B cell (primary cell): ENCODE results near the gene PRR7. TPM values are rescaled to one million over a fixed set of nuclear protein-coding genes. Genes with fewer than 3 reads are reported as not detected.
"Not testable (repeated sequence)": the region's sequence is repeated elsewhere in the genome, so short reads cannot be mapped to it uniquely, and the experiment has no call there.

Source experiments
- ATAC-seq: fragments of 200-7000 bp; cut with Tn5 transposase; one replicate; pipeline ENCODE4 v1.10.0; 2021; ENCODE audit warnings: low read depth, mild to moderate bottlenecking, moderate number of reproducible peaks, moderate library complexity
- CTCF ChIA-PET: fragments of 350-600 bp; sonication (Branson Sonifier 250); formaldehyde crosslinking; loops from one replicate; lab custom pipeline; 2021; ENCODE audit warnings: antibody characterized with exemption, inconsistent platforms; lab: Charles Lee
- POLR2A ChIA-PET: fragments of 350-600 bp; sonication (Branson Sonifier 250); formaldehyde crosslinking; loops from one replicate; lab custom pipeline; 2021; ENCODE audit warnings: antibody characterized with exemption; lab: Charles Lee
- DNase-seq: peaks from one replicate; pipeline ENCODE4 v3.0.0; 2013
- H2AFZ ChIP-seq: 2 replicates; pipeline ENCODE4 v1.6.1; 2012; ENCODE audit warnings: mild to moderate bottlenecking, low read depth, low read length; ENCODE audit not compliant: insufficient read depth, poor library complexity, severe bottlenecking
- H3K27ac ChIP-seq, 2 donors: 1 replicate in 1 of 2; 2 replicates in 1 of 2; pipeline ENCODE4 v1.5.1; 2012 to 2013; ENCODE audit warnings: low read length in 2 of 2, mild to moderate bottlenecking in 2 of 2, moderate library complexity in 1 of 2
- H3K27me3 ChIP-seq, 4 experiments: fragments of 200-600 bp in 1 of 4; sonication (generic) in 1 of 4; replicated peaks in 1 of 4; 1 replicate in 2 of 4; 2 replicates in 2 of 4; pipeline versions ENCODE4 v1.6.1 to v1.7.0; 2013 to 2016; ENCODE audit warnings: low read length in 3 of 4, mild to moderate bottlenecking in 2 of 4, mixed read lengths in 1 of 4, moderate library complexity in 1 of 4; ENCODE audit not compliant: insufficient read depth in 4 of 4, control insufficient read depth in 3 of 4; ENCODE audit errors: control extremely low read depth in 1 of 4
- H3K36me3 ChIP-seq, 2 experiments: replicated peaks in 1 of 2; 1 replicate in 1 of 2; 2 replicates in 1 of 2; pipeline versions ENCODE4 v1.6.1 to v1.7.1; 2013; ENCODE audit warnings: low read length in 1 of 2; ENCODE audit not compliant: insufficient read depth in 2 of 2, control insufficient read depth in 1 of 2; ENCODE audit errors: control extremely low read depth in 1 of 2, extremely low read depth in 1 of 2
- H3K4me1 ChIP-seq, 2 donors: fragments of 200-600 bp in 1 of 2; sonication (generic) in 1 of 2; 1 replicate in 1 of 2; 2 replicates in 1 of 2; pipeline versions ENCODE4 v1.5.1 to v1.6.1; 2013 to 2017; ENCODE audit warnings: low read length in 2 of 2; ENCODE audit not compliant: control insufficient read depth in 2 of 2, insufficient read depth in 2 of 2
- H3K4me2 ChIP-seq: replicated peaks from 2 replicates; pipeline ENCODE3; 2012; ENCODE audit warnings: mild to moderate bottlenecking, low read depth, low read length; ENCODE audit not compliant: poor library complexity, severe bottlenecking
- H3K4me3 ChIP-seq, 5 experiments: fragments of 200-600 bp in 1 of 5; sonication (generic) in 1 of 5; 1 replicate in 3 of 5; 2 replicates in 2 of 5; pipeline versions ENCODE4 v1.5.1 to v1.7.0; 2011 to 2016; ENCODE audit warnings: low read length in 4 of 5, mild to moderate bottlenecking in 4 of 5, low read depth in 2 of 5, control low read depth in 1 of 5, moderate library complexity in 1 of 5; ENCODE audit not compliant: insufficient read depth in 1 of 5; ENCODE audit errors: control extremely low read depth in 1 of 5, extremely low read depth in 1 of 5
- H3K79me2 ChIP-seq: fragments of 200-600 bp; sonication (generic); one replicate; pipeline ENCODE4 v1.6.0; 2016; ENCODE audit warnings: low read length; ENCODE audit not compliant: control insufficient read depth, insufficient read depth
- H3K9ac ChIP-seq: fragments of 200-600 bp; sonication (generic); 2 replicates; pipeline ENCODE4 v1.6.1; 2017; ENCODE audit warnings: mild to moderate bottlenecking, low read length, moderate library complexity
- H3K9me3 ChIP-seq, 3 donors: one replicate each; pipeline versions ENCODE4 v1.6.1 to v1.7.1; 2013; ENCODE audit warnings: low read length in 2 of 3; ENCODE audit not compliant: control insufficient read depth in 2 of 3, insufficient read depth in 1 of 3; ENCODE audit errors: control extremely low read depth in 1 of 3
- H4K20me1 ChIP-seq: 2 replicates; pipeline ENCODE4 v1.6.0; 2012; ENCODE audit warnings: mild to moderate bottlenecking, low read length; ENCODE audit not compliant: insufficient read depth, control insufficient read depth, poor library complexity, severe bottlenecking
- H3K27ac Mint-ChIP-seq: one replicate; pipeline ENCODE4 v1.8.0; 2021; ENCODE audit warnings: mixed read lengths
- H3K27me3 Mint-ChIP-seq: one replicate; pipeline ENCODE4 v1.8.0; 2021; ENCODE audit warnings: mixed read lengths
- H3K4me1 Mint-ChIP-seq: one replicate; pipeline ENCODE4 v1.8.0; 2021; ENCODE audit warnings: mixed read lengths
- H3K4me3 Mint-ChIP-seq: one replicate; pipeline ENCODE4 v1.8.0; 2021; ENCODE audit warnings: mixed read lengths
- H3K9me3 Mint-ChIP-seq: one replicate; pipeline ENCODE4 v1.8.0; 2022; ENCODE audit warnings: mixed read lengths; ENCODE audit not compliant: insufficient read depth
- CTCF ChIP-seq: fragments of 200-600 bp; IDR thresholded peaks from one replicate; pipeline ENCODE4 v1.8.0; 2022; ENCODE audit warnings: antibody characterized with exemption, mild to moderate bottlenecking
- EZH2 ChIP-seq: IDR thresholded peaks from 2 replicates; pipeline ENCODE4 v1.6.1; 2012; ENCODE audit warnings: borderline replicate concordance, low read depth, mild to moderate bottlenecking, moderate library complexity, low read length; ENCODE audit not compliant: insufficient read depth, poor library complexity, severe bottlenecking
- WGBS: methylation state at CpG from one replicate; pipeline ENCODE4 v1.1.5; 2013; ENCODE audit warnings: missing lambda C conversion rate; ENCODE audit not compliant: insufficient coverage; 5-methylcytosine and 5-hydroxymethylcytosine counted together
- intact Hi-C: fragments of 100-400 bp; cut with micrococcal nuclease; formaldehyde crosslinking; loops from one replicate; pipeline ENCODE4 v1.10.0; 2022
- polyA plus RNA-seq: library from polyadenylated mRNA; depleted of rRNA; stranded (reverse); fragments of >200 nt; gene quantifications from 2 replicates; pipeline ENCODE4 v1.2.3, GENCODE V29; 2012
- total RNA-seq, 2 donors: library from RNA; stranded (reverse); fragments of 120-200 nt in 1 of 2; gene quantifications; 1 replicate in 1 of 2; 2 replicates in 1 of 2; pipeline versions ENCODE4 v1.2.3 to v1.2.4, GENCODE V29; 2013 to 2022

The PRR7 gene
- total and polyA plus RNA-seq, 2 donors (not counting 1 experiment from before 2014, with no cell fraction given) = 4.8 to 84.4 TPM

- H3K9me3 ChIP-seq = no peaks in the 10 kb centered on the region
- no peaks in the 10 kb centered on the region for H3K4me1 ChIP-seq
- Mint-ChIP-seq H3K4me3 (no peak overlapping the region), H3K4me1 (no peaks in the 10 kb centered on the region), H3K27ac (no peak overlapping the region), H3K9me3 (no peaks in the 10 kb centered on the region), H3K27me3 (no peaks in the 10 kb centered on the region)
- POLR2A ChIA-PET = no interaction called here
- no peak overlapping the region for H3K4me2 ChIP-seq
- H3K36me3 ChIP-seq = no peaks in the 10 kb centered on the region
- TF ChIP-seq EZH2 (no peak), CTCF (no peak)
- H4K20me1 ChIP-seq = no peaks in the 10 kb centered on the region
- DNase-seq (no peak), ATAC-seq (no peak)
- H3K9ac ChIP-seq = no peak overlapping the region
- WGBS = 100% methylated on average over 2 of the region's 3 CpGs
- H3K4me3 ChIP-seq = no peak overlapping the region
- H3K79me2 ChIP-seq = no peaks in the 10 kb centered on the region
- intact Hi-C loops = no loop called here
- H3K27me3 ChIP-seq = no peaks in the 10 kb centered on the region
- CTCF ChIA-PET = interaction anchor here (6.5 kb wide), 1 partner anchor 15 kb away, joined by 46 read pairs; no protein-coding TSS in a partner anchor
- H2AFZ ChIP-seq = no peak overlapping the region
- no peak overlapping the region for H3K27ac ChIP-seq
These were observed 27.6 kb upstream of the PRR7 start for GRCh38 chr5:177419046-177419445.

GRCh38 chr5:177420472-177420871 lies 26.1 kb upstream of the PRR7 start:
- H3K9me3 Mint-ChIP-seq, H3K4me3 ChIP-seq, DNase-seq, H3K9me3 ChIP-seq, H3K79me2 ChIP-seq, H3K27me3 ChIP-seq, H3K4me1 ChIP-seq, intact Hi-C loops, H3K27ac ChIP-seq, H4K20me1 ChIP-seq, POLR2A ChIA-PET, H3K4me2 ChIP-seq, H3K27me3 Mint-ChIP-seq, H3K4me1 Mint-ChIP-seq, ATAC-seq, H2AFZ ChIP-seq, H3K36me3 ChIP-seq, H3K27ac Mint-ChIP-seq, H3K9ac ChIP-seq, H3K4me3 Mint-ChIP-seq: not testable (repeated sequence)
- CTCF ChIA-PET = interaction anchor here (6.5 kb wide), 1 partner anchor 16 kb away, joined by 46 read pairs; no protein-coding TSS in a partner anchor
- 85% methylated on average over 4 of the region's 7 CpGs for WGBS
